Prostate gland (tissue), 2 donors: ENCODE measurements around the gene OSCAR. TPM values are rescaled to one million over a fixed set of nuclear protein-coding genes. Genes with fewer than 3 reads are reported as not detected.

Source experiments
- DNase-seq: peaks from one replicate; pipeline ENCODE4 v3.0.0-alpha.2; 2019; ENCODE audit warnings: low spot score
- H3K27ac ChIP-seq, 2 donors: fragments of 200-600 bp; sonication (generic); 2 replicates each; pipeline ENCODE4 v1.5.1; 2017 to 2019
- H3K27me3 ChIP-seq: fragments of 200-600 bp; sonication (generic); replicated peaks from 2 replicates; pipeline ENCODE4 v1.5.1; 2019; ENCODE audit not compliant: insufficient read depth
- H3K36me3 ChIP-seq, 2 donors: fragments of 200-600 bp; sonication (generic); 1 replicate in 1 of 2; 2 replicates in 1 of 2; pipeline versions ENCODE4 v1.5.1 to v1.8.1; 2017 to 2019
- H3K4me1 ChIP-seq: fragments of 200-600 bp; sonication (generic); replicated peaks from 2 replicates; pipeline ENCODE4 v1.5.1; 2019
- H3K4me3 ChIP-seq, 2 donors: fragments of 200-600 bp; sonication (generic); 2 replicates each; pipeline ENCODE4 v1.5.1; 2017 to 2019
- H3K9me3 ChIP-seq: fragments of 200-600 bp; sonication (generic); 2 replicates; pipeline ENCODE4 v1.5.1; 2017
- POLR2A ChIP-seq: fragments of 450-650 bp; IDR thresholded peaks from one replicate; pipeline ENCODE4 v1.6.1; 2016; ENCODE audit warnings: antibody characterized with exemption, mild to moderate bottlenecking
- POLR2AphosphoS5 ChIP-seq: sonication (generic); formaldehyde crosslinking; IDR thresholded peaks from one replicate; pipeline ENCODE4 v1.6.1; 2017; ENCODE audit warnings: antibody characterized with exemption
- WGBS: methylation state at CpG from one replicate; pipeline ENCODE4 v1.1.5; 2018; 5-methylcytosine and 5-hydroxymethylcytosine counted together
- intact Hi-C: fragments of 100-400 bp; cut with DNase I; formaldehyde crosslinking; loops from one replicate; pipeline ENCODE4 v1.14.2; 2022
- total RNA-seq, 2 donors: library from RNA; depleted of rRNA; stranded (reverse); fragments of >200 nt; gene quantifications; one replicate each; pipeline ENCODE4 v1.1.0, GENCODE V29; 2016
- TF ChIP-seq, protein P1 (sequence below), 4 experiments: fragments of 200-600 bp in 2 of 4; fragments of 450-650 bp in 2 of 4; sonication (generic) in 2 of 4; IDR thresholded peaks; 1 replicate in 3 of 4; 2 replicates in 1 of 4; pipeline ENCODE4 v1.5.1; 2016 to 2019; ENCODE audit warnings: antibody characterized with exemption in 4 of 4, mild to moderate bottlenecking in 2 of 4, moderate library complexity in 2 of 4

OSCAR gene
- total RNA-seq = 1 to 10 TPM in 1 of 2 donors, under 1 TPM in 1; 0.23 to 1.6 TPM

DNA sequence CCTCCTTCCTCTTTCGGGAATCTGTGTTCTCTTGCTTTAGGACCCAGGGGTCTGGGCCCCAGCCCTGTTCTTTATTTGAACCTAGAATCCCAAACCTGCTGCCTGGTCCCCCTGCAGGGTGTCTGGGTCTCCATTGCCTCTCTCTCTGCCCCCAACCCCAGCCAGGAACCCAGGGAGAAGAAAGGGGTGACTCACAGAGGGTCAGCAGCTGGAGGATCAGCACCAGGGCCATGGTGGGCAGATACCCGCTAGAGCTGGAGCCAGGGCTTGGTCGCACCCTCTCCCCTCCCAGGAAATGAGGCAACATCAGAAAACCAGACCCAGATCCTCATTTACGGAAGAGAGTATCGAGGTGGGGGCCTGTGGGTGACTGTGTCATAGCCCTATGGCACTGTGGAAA, at the start of gene OSCAR:
Gene OSCAR, minus strand, starts transcription at position 243 of the 400 bp plus-strand sequence. Its CDS starts 11 bp downstream, at position 232.
- H3K4me3 ChIP-seq = no peak within 1 kb of the TSS
- H3K9me3 ChIP-seq = no peaks in the 10 kb centered on the region
- intact Hi-C loops = no loop called here
- no peaks in the 10 kb centered on the region for H3K36me3 ChIP-seq
- peaks cover 3% of the 10 kb centered on the region for H3K4me1 ChIP-seq
- H3K27ac ChIP-seq = no peak within 1 kb of the TSS
- DNase-seq = no peak
- TF ChIP-seq, protein P1, sequence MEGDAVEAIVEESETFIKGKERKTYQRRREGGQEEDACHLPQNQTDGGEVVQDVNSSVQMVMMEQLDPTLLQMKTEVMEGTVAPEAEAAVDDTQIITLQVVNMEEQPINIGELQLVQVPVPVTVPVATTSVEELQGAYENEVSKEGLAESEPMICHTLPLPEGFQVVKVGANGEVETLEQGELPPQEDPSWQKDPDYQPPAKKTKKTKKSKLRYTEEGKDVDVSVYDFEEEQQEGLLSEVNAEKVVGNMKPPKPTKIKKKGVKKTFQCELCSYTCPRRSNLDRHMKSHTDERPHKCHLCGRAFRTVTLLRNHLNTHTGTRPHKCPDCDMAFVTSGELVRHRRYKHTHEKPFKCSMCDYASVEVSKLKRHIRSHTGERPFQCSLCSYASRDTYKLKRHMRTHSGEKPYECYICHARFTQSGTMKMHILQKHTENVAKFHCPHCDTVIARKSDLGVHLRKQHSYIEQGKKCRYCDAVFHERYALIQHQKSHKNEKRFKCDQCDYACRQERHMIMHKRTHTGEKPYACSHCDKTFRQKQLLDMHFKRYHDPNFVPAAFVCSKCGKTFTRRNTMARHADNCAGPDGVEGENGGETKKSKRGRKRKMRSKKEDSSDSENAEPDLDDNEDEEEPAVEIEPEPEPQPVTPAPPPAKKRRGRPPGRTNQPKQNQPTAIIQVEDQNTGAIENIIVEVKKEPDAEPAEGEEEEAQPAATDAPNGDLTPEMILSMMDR (IDR thresholded peaks at IDR 0.05) = no peak
- TF ChIP-seq POLR2AphosphoS5 (no peak), POLR2A (no peak)
- 60% methylated on average over 5 of the region's 5 CpGs for WGBS
- no peaks in the 10 kb centered on the region for H3K27me3 ChIP-seq

DNA sequence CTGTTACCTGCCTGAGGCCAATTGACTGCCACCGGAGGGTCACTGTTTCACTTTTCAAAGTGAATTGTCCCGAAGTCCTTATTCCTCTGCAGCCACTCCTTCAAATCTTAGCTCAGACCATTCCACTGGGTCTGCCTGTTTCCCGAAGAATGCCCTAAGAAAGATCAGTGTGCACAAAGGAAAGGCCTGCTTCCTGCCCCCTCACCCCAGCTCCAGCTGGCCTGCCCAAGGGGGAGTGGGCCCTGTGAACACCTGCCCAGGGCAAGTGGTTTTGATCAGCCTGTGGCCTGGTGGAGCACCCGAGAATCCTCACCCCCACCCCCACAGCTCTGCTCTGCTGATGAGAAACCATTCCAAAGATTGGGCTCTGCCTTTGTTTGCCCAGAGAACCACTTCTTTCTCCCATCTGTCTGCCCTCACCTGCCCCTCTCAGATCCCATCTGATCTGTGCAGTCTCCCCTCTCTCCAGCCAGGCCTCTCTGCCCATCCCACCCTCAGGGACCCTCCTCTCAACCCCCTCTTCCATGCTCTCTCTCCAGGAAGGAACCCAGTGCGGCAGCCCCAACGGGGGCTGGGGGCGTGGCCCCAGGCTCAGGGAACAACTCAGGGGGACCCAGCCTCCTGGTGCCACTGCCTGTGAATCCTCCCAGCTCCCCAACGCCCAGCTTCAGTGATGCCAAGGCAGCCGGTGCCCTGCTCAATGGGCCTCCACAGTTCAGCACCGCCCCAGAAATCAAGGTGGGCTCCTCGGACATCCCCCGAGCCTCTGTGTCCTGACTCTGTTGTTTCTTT, 48.6 kb upstream of the OSCAR start:
- Histone ChIP-seq H3K36me3 (peaks cover 29 to 81% of the 10 kb centered on the region in 2 donors), H3K27ac (no peak overlapping the region)

DNA sequence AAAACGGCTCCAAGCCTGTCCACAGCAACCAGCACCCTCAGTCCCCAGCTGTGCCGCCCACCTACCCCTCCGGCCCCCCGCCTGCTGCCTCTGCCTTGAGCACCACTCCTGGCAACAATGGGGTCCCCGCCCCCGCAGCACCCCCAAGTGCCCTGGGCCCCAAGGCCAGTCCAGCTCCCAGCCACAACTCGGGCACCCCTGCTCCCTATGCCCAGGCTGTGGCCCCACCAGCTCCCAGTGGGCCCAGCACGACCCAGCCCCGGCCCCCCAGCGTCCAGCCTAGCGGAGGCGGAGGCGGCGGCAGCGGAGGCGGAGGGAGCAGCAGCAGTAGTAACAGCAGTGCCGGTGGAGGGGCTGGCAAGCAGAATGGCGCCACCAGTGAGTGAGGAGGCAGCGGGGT, 47.6 kb upstream of the OSCAR start:
- intact Hi-C loops = no loop called here
- TF ChIP-seq, protein P1 (IDR thresholded peaks at IDR 0.05) = no peak
- TF ChIP-seq POLR2AphosphoS5 (no peak), POLR2A (no peak)
- Histone ChIP-seq H3K36me3 (peaks cover 34 to 79% of the 10 kb centered on the region in 2 donors), H3K27me3 (no peaks in the 10 kb centered on the region), H3K4me3 (no peak overlapping the region), H3K4me1 (no peaks in the 10 kb centered on the region), H3K9me3 (no peaks in the 10 kb centered on the region), H3K27ac (no peak overlapping the region)
- no peak for DNase-seq
- 81% methylated on average over 19 of the region's 19 CpGs for WGBS

More for the DNA sequence above, 48.6 kb upstream of the OSCAR start:
- WGBS = 80% methylated on average over 12 of the region's 12 CpGs
- Histone ChIP-seq H3K27me3 (no peaks in the 10 kb centered on the region), H3K4me3 (no peak overlapping the region), H3K9me3 (no peaks in the 10 kb centered on the region), H3K4me1 (no peaks in the 10 kb centered on the region)
- intact Hi-C loops = no loop called here
- no peak for TF ChIP-seq POLR2AphosphoS5
- no peak for TF ChIP-seq POLR2A
- TF ChIP-seq, protein P1 (IDR thresholded peaks at IDR 0.05) = no peak
- no peak for DNase-seq

DNA sequence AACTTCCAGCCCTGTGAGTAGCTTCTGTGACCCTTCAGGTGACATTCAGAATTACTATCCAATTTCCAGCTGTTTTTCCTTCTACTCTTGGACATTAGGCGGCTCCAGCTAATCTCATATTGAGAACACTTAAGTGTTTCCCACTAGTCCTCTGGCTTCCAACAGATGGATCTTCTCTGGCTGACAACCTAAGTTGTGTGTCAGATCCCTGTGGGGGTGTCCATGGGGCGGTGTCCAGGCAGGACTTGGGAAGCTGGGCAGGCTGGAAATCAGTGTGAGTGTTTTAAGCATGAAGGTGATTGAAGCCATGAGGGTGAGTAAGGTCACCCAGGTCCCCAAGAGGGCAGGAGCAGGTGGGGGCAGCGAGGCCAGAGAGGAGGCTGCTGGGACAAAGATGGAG, 47.1 kb upstream of the OSCAR start:
- WGBS = 58% methylated on average over 3 of the region's 3 CpGs
- DNase-seq = no peak
- intact Hi-C loops = no loop called here
- Histone ChIP-seq H3K4me3 (no peak overlapping the region), H3K4me1 (no peaks in the 10 kb centered on the region), H3K27me3 (no peaks in the 10 kb centered on the region), H3K36me3 (peaks cover 39 to 75% of the 10 kb centered on the region in 2 donors), H3K27ac (no peak overlapping the region), H3K9me3 (no peaks in the 10 kb centered on the region)
- TF ChIP-seq, protein P1 (IDR thresholded peaks at IDR 0.05) = no peak
- TF ChIP-seq POLR2A (no peak), POLR2AphosphoS5 (no peak)
